ENCODE results near the gene LRRC61.
A peak's percentile ranks its signal among the peaks of the same experiment; 100 is the strongest.
"Not testable (repeated sequence)": the region's sequence is repeated elsewhere in the genome, so short reads cannot be mapped to it uniquely, and the experiment has no call there.

The LRRC61 gene

DNA sequence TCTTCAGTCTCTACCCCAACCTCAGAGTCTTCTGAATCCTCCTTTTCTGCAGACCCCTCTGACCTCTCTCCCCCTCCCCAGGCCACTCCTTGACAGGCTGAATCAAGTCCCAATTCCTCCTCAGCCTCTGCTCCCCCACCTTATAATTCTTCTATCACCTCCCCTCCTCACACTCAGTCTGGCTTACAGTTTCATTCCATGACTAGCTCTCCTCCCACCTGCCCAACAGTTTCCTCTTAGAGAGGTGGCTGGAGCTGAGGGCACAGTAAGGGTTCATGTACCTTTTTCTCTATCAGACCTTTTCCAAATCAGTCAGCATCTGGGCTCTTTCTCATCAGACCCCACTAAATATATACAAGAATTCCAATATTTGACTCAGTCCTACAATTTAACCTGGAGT is 14.6 kb upstream of the LRRC61 start:
- DNase-seq = no peak

GRCh38 chr7:150311146-150311545 is 12.0 kb upstream of the LRRC61 start:
- no peak for DNase-seq

GRCh38 chr7:150311711-150312110 is 11.4 kb upstream of the LRRC61 start:
- no peak for DNase-seq

GRCh38 chr7:150312649-150313366 is 10.3 kb upstream of the LRRC61 start:
- DNase-seq = not testable (repeated sequence)

- no peak for DNase-seq
These were observed 9.8 kb upstream of the LRRC61 start for GRCh38 chr7:150313367-150313809.

- no peak for DNase-seq
These were observed 9.3 kb upstream of the LRRC61 start for GRCh38 chr7:150313870-150314269.

- no peak for DNase-seq
These were observed 8.4 kb upstream of the LRRC61 start for GRCh38 chr7:150314639-150315239.

- DNase-seq = not testable (repeated sequence)
These were observed 6.2 kb upstream of the LRRC61 start for GRCh38 chr7:150316987-150317386.

- no peak for DNase-seq
These were observed 5.3 kb upstream of the LRRC61 start for GRCh38 chr7:150317748-150318444.

- no peak for DNase-seq
These were observed 1.4 kb upstream of the LRRC61 start for GRCh38 chr7:150321788-150322113.

DNA sequence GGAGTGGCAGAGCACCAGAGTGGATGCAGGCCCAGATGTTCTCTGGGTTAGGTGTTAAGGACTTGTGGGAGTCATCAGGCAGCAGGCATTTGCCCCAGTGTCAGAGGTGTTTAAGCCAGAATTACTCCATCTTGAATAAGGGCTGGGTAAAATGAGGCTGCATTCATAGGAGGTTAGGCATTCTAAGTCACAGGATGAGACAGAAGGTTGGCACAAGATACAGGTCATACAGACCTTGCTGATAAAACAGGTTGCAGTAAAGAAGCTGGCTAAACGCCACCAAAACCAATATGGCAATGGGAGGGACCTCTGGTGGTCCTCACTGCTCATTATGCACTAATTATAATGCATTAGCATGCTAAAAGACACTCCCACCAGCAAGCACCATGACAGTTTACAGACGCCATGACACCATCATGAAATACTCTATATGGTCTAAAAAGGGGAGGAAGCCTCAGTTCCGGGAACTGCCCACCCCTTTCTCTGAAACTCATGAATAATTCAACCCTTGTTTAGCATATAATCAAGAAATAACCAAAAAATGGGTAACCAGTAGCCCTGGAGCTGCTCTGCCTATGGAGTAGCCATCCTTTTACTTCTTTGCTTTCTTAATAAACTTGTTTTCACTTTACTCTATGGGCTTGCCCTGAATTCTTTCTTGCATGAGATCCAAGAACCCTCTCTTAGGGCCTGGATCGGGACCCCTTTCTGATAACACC is 882 bp upstream of the LRRC61 start:
- peak; percentile 69 for DNase-seq

- DNase-seq = peak; percentile 31
These were observed 672 bp downstream of the LRRC61 start for GRCh38 chr7:150323682-150324372.

- no peak for DNase-seq
These were observed 1.3 kb downstream of the LRRC61 start for GRCh38 chr7:150324373-150324961.

- DNase-seq = no peak
These were observed 2.0 kb downstream of the LRRC61 start for GRCh38 chr7:150325110-150325611.

GRCh38 chr7:150325901-150326300 is 2.7 kb downstream of the LRRC61 start:
- no peak for DNase-seq

- DNase-seq = no peak
These were observed 3.6 kb downstream of the LRRC61 start for GRCh38 chr7:150326657-150327268.

GRCh38 chr7:150327308-150327707 is 4.2 kb downstream of the LRRC61 start:
- no peak for DNase-seq

DNA sequence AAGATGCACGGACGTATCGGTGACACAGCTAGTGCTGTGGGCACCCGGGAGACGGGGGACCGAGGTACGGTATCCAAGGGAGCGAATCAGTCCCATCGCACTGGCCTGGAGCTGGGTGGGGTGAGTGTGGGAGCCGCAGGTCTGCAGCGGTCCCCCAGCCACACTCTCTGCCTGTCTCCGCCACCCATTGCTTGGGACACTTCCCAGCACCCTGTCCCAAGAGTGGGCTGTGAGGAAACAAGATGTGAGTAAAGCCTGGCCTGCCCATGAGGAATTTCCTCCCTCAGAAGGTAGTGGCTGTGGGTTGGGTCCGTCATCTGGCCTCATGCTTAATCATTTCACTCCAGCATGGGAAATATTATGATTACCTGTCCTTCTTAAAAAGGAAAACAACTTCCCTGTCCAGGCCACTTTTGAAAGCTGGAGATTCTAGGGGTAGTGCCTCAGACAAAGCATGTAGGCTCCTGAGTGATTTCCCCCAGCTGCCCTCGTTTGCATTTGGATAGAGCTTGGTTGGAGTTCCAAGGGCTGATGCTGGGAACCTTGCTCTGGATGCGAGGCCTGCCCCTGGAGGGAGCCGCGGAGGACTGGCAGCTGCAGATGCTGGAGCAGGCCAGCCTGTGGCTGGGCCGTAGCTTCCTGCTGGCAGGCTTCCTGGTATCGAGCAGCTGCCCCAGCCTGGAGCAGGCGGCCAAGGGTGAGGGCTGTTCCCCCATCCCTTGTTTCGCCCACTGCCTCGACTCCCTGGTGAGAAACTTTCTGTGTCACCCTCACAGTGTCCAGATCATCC is 6.4 kb downstream of the LRRC61 start:
- no peak for DNase-seq

DNA sequence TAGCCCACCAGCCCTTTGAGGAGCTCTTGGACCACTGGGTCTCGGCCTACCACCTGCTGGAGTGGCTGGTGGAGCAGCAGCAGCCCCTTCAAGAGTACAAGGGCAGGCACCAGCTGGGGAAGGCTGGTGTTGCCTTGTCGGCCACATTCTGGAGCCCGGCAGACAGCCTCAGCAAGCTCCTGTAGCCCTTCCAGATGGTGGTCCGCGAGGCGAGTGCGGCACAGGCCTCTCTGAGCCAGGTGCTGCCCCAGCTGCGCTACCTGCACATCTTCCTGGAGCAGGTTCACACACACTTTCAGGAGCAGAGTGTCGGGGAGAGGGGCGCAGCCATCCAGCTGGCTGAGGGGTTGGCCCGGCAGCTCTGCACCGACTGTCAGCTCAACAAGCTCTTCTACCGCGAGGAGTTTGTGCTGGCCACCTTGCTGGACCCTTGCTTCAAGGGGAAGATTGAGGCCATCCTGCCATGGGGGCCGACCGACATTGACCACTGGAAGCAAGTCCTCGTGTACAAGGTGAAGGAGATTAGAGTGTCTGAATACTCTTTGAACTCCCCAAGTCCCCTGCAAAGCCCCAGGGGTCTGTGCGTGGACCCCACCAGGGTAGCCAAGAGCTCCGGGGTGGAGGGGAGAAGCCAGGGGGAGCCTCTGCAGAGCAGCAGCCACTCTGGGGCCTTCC is 7.2 kb downstream of the LRRC61 start:
- no peak for DNase-seq
